ENCODE measurements around the gene SRRM5.

DNA sequence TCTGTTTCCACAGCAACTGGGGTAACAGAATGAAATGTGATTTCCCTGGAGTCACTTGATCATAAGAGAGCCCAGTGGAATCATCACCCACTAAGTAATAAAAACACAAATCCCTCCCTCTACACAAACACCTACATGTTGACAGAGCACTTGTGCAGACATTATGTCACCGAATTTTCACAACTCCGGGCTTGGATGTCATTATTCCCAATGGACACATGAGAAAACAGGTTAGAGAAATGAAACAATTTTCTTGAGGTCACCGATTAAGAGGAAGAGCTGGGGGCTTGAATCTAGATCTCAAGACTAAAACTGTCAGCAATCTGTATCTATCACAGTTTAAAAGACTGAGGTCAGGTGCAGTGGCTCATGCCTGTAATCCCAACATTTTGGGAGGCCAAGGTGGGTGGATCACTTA is 39.7 kb upstream of the SRRM5 start:
- TF ChIP-seq CTCF (conservative IDR thresholded peaks at IDR 0.05) (no peak), ZFX (IDR thresholded peaks at IDR 0.05) (no peak)

All from C4-2B (cell line).